ENCODE measurements around the gene SULT2B1.
"Not testable (repeated sequence)": the region's sequence is repeated elsewhere in the genome, so short reads cannot be mapped to it uniquely, and the experiment has no call there.

The SULT2B1 gene

GRCh38 chr19:48556825-48557224 is 4.9 kb downstream of the SULT2B1 start:
- in situ Hi-C loops (cut with HindIII; ENCODE audit: low sequenced_read_pairs) = no loop called here

- in situ Hi-C loops (cut with HindIII; ENCODE audit: low sequenced_read_pairs) = no loop called here
These were observed 6.2 kb downstream of the SULT2B1 start for GRCh38 chr19:48558018-48558684.

- in situ Hi-C loops (cut with HindIII; ENCODE audit: low sequenced_read_pairs) = no loop called here
These were observed 8.1 kb downstream of the SULT2B1 start for GRCh38 chr19:48560095-48560530.

GRCh38 chr19:48561412-48561811 is 9.4 kb downstream of the SULT2B1 start:
- in situ Hi-C loops (cut with HindIII; ENCODE audit: low sequenced_read_pairs) = no loop called here

GRCh38 chr19:48565090-48565489 is 13.1 kb downstream of the SULT2B1 start:
- in situ Hi-C loops (cut with HindIII; ENCODE audit: low sequenced_read_pairs) = no loop called here

GRCh38 chr19:48568345-48568886 is 16.4 kb downstream of the SULT2B1 start:
- in situ Hi-C loops (cut with HindIII; ENCODE audit: low sequenced_read_pairs) = no loop called here

GRCh38 chr19:48569814-48570213 is 17.8 kb downstream of the SULT2B1 start:
- in situ Hi-C loops (cut with HindIII; ENCODE audit: low sequenced_read_pairs) = no loop called here

- in situ Hi-C loops (cut with HindIII; ENCODE audit: low sequenced_read_pairs) = no loop called here
These were observed 19.6 kb downstream of the SULT2B1 start for GRCh38 chr19:48571378-48572162.

GRCh38 chr19:48573163-48573505 is 21.2 kb downstream of the SULT2B1 start:
- in situ Hi-C loops (cut with HindIII; ENCODE audit: low sequenced_read_pairs) = no loop called here

- in situ Hi-C loops (cut with HindIII; ENCODE audit: low sequenced_read_pairs) = no loop called here
These were observed 24.1 kb downstream of the SULT2B1 start for GRCh38 chr19:48575931-48576622.

- in situ Hi-C loops (cut with HindIII; ENCODE audit: low sequenced_read_pairs) = not testable (repeated sequence)
These were observed 25.9 kb downstream of the SULT2B1 start for GRCh38 chr19:48577908-48578307.

GRCh38 chr19:48578891-48579290 is 26.9 kb downstream of the SULT2B1 start:
- in situ Hi-C loops (cut with HindIII; ENCODE audit: low sequenced_read_pairs) = no loop called here

GRCh38 chr19:48582168-48582567 is 30.2 kb downstream of the SULT2B1 start:
- in situ Hi-C loops (cut with HindIII; ENCODE audit: low sequenced_read_pairs) = no loop called here

- in situ Hi-C loops (cut with HindIII; ENCODE audit: low sequenced_read_pairs) = no loop called here
These were observed 35.4 kb downstream of the SULT2B1 start for GRCh38 chr19:48587387-48587786.

- in situ Hi-C loops (cut with HindIII; ENCODE audit: low sequenced_read_pairs) = no loop called here
These were observed 36.9 kb downstream of the SULT2B1 start for GRCh38 chr19:48588670-48589401.

GRCh38 chr19:48591021-48591420 is 39.0 kb downstream of the SULT2B1 start:
- in situ Hi-C loops (cut with HindIII; ENCODE audit: low sequenced_read_pairs) = no loop called here

GRCh38 chr19:48595171-48595570 is 43.2 kb downstream of the SULT2B1 start:
- in situ Hi-C loops (cut with HindIII; ENCODE audit: low sequenced_read_pairs) = no loop called here

GRCh38 chr19:48595833-48596232 is 43.9 kb downstream of the SULT2B1 start:
- in situ Hi-C loops (cut with HindIII; ENCODE audit: low sequenced_read_pairs) = no loop called here

- in situ Hi-C loops (cut with HindIII; ENCODE audit: low sequenced_read_pairs) = no loop called here
These were observed 44.3 kb downstream of the SULT2B1 start for GRCh38 chr19:48596237-48596636.

- in situ Hi-C loops (cut with HindIII; ENCODE audit: low sequenced_read_pairs) = no loop called here
These were observed 44.9 kb downstream of the SULT2B1 start for GRCh38 chr19:48596679-48597465.

Data from DLD1 (cell line).